NCI-H146 treated with DMSO at 0.1 percent for 48 hours (cell line): ENCODE data around the gene NPAT.
A peak's percentile ranks its signal among the peaks of the same experiment; 100 is the strongest.

Experiments
- DNase-seq: peaks from one replicate; lab custom pipeline; 2025; ENCODE audit not compliant: unreplicated experiment; lab: John Stamatoyannopoulos, UW

The NPAT gene

DNA sequence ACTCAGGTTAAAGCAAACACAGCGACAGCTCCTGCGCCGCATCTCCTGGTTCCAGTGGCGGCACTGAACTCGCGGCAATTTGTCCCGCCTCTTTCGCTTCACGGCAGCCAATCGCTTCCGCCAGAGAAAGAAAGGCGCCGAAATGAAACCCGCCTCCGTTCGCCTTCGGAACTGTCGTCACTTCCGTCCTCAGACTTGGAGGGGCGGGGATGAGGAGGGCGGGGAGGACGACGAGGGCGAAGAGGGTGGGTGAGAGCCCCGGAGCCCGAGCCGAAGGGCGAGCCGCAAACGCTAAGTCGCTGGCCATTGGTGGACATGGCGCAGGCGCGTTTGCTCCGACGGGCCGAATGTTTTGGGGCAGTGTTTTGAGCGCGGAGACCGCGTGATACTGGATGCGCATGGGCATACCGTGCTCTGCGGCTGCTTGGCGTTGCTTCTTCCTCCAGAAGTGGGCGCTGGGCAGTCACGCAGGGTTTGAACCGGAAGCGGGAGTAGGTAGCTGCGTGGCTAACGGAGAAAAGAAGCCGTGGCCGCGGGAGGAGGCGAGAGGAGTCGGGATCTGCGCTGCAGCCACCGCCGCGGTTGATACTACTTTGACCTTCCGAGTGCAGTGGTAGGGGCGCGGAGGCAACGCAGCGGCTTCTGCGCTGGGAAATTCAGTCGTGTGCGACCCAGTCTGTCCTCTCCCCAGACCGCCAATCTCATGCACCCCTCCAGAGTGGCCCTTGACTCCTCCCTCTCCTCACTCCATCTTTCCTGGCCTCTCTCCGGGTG is at the start of gene NPAT, which contains the start of gene ATM:
TSS of gene NPAT (minus strand) at position 65 of the 774 bp plus-strand sequence. CDS start 102 bp downstream, outside the sequence.
TSS of gene ATM (plus strand) at position 494 of the 774 bp plus-strand sequence. CDS start 4,558 bp downstream, outside the sequence.
- peak; percentile 97 for DNase-seq

DNA sequence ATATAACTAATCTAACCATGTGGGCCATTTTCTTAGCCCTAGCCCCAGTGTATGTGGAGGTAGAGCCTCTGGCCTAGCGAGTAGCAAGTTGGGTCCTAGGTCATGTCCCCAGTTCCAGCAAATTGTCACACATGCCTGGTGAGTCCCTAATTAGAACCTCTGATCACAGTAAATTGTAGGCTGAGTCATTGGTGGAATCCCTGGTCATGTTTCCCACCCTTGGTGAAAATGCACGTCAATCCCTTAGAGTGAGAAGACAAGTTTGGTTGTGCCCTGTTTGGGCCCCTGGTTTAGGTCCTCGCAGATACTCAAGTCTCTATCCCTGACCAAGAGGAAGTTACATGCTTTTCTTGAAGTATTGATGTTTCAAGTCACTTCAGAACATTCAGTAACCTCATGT is 47.1 kb upstream of the NPAT start:
- no peak for DNase-seq

DNA sequence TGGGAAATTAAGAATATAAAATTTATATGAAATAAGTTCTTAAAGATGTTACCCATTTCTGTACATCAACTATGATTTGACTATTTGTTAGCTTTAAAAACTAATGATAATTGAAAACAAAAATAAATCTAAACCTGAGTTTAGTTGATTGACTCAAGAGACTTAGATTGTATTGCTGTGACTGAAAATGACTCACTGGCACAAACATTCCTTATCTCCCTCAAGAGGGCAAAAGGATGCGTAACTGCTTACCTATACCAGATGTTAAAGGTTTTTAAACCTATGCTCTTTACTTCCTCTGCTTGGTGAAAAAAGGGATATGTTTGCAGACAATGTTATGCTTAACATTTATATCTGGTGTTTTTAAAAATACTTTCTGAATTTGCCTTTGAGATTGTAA is 30.7 kb upstream of the NPAT start:
- DNase-seq = no peak

DNA sequence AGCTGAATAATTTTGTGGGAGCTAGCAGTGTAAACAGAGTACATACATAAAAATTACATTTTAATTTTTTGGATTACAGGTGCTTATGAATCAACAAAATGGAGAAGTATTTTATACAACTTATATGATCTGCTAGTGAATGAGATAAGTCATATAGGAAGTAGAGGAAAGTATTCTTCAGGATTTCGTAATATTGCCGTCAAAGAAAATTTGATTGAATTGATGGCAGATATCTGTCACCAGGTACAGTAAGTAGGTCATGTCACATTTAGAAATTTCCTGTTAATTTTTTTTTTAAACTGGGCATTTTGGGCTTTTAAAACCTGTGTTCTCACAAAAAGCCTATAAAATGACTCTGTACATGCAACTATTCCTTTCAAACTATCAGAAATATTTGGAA is 24.4 kb upstream of the NPAT start:
- no peak for DNase-seq

DNA sequence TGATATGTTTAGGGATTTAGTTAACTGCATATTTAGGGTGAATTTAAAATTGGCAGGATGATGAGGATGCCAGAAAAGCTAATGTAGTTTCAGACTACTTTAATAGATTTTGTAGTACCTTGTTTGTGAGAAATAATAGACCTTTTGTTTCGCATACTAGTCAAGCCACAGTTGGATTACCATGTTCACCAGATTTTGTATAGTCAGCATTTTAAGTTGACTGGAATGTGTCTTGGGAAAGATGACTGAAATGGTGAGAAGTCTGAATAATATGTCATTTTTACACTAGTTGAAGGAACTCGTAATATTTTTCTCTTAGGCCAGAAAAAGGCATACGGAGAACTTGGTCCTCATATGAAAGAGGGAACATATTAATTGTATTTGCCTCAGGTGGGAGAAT is 23.9 kb upstream of the NPAT start:
- DNase-seq = no peak

DNA sequence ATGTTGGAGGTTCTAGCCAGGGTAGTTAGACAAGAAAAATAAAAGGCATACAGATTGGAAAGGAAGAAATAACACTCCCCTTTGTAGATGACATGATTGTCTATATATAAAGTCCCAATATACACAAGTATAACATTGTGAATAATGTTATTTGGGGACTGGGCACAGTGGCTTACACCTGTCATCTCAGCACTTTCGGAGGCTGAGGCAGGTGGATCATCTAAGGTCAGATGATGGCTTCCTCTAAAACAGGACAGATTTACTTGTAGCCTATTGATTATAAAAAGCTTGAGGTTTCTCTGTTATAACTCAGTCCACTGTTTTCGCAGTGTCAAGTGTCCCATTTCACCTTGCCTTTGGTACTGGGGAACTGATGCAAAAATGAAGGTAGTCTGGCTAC is 20.0 kb upstream of the NPAT start:
- DNase-seq = no peak

DNA sequence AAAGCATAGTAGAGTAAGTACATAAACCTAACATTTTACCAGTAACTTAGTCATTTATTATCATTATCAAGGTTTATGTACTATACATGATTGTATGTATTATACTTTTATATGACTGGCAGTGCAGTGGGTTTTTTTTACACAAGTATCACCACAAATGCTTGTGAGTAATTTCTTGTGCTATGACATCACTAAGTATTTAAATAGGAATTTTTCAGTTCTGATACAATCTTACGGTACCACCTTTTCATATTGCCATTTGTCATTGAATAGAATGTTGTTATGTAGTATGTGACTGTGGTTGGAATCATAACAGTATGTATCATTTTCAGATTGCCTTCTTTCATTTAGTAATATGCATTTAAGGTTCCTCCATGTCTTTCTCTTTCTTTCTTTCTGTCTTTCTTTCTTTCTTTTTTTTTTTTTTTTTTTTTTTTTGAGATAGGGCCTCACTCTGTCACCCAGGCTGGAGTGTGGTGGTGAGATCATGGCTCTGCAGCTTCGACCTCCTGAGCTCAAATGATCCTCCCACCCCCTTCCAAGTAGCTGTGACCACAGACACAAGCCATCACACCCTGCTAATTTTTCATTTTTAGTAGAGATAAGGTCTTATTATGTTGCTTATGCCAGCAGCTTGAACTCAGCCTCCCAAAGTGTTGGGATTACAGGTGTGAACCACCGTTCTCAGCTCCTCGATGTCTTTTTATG is 19.0 kb upstream of the NPAT start:
- DNase-seq = no peak

DNA sequence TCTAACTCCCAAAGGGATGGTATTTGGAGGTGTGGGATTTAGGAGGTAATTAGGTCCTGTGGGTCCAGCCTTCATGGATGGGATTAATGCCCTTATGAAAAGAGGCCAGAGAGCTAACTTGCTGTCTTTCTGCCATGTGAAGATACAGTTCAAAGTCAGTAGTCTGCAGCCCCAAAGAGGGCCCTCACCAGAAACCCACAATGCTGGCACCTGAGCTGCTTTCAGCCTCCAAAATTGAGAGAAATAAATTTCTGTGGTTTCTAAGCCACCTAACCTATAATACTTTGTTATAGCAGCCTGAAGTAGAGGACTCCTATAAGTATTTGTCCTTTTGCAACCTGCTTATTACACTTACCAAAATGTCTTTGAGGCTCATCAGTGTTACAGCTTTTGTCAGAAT is 16.6 kb upstream of the NPAT start:
- no peak for DNase-seq

DNA sequence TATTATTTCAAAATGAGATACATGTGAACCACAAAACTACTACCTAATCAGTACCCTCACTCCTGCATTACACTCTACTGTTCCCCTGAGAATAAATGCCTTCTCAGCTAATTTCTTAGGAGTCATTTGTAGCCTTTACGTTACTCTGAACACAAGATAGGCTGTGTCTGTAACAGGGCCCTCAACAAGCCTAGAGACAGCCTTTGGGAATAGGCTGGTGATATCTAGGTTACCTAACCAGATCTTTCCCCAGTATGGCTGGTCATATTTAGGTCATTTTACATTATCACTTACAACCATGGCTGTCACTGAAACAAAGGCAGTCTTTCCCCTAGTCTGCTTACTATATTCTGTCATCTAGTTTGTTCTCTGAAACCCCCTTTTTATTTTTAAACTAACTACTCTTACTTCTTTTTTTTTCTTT is 14.6 kb upstream of the NPAT start:
- DNase-seq = no peak

DNA sequence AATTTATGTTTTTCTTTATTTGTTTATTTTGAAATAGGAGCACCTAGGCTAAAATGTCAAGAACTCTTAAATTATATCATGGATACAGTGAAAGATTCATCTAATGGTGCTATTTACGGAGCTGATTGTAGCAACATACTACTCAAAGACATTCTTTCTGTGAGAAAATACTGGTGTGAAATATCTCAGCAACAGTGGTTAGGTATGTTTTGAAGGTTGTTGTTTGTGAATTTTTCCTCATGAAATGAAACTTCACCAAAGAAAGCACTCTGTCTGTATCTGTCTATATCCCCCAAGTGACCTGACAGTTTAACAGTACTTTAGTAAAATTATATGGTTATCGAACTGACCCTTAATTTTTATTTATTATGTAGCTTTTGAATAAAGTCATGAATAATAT is 13.2 kb upstream of the NPAT start:
- no peak for DNase-seq

DNA sequence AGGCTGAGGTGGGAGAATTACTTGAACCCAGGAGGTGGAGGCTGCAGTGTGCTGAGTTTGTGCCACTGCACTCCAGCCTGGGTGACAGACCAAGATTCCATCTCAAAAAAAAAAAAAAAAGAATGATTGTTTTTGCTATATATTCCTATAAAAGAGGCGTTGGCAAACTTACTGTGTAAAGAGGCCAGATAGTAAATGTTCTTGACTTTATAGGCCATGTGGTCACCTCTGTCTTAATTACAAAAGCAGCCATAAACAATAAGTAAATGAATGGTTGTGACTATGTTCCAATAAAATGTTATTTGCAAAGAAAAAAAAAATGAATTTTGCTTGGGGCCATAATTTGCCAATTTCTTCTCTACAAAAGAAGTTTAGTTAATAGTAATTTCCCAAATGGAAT is 12.8 kb upstream of the NPAT start:
- DNase-seq = no peak

DNA sequence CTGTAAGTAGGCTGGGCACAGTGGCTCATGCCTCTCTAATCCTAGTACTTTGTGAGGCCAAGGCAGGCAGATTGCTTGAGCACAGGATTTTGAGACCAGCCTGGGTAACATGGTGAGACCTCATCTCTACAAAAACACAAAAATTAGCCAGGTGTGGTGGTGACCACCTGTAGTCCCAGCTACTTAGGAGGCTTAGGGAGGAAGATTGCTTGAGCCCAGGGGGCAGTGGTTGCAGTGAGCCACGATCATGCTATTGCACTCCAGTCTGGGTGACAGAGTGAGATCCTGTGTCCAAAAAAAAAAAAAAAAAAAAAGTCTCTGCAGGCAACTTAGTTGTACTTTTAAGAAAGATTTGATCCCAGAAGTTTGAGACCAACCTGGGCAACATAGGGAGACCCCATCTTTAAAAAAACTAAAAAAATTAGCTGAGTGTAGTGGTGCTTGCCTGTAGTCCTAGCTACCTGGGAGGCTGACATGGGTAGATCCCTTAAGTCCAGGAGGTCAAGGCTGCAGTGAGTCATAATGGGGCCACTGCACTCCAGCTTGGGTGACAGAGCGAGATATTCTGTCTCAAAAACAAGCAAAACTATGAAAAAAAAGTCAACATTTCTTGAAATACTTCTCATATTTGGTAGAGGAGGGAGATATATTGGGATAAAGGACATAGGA is 11.0 kb upstream of the NPAT start:
- no peak for DNase-seq

DNA sequence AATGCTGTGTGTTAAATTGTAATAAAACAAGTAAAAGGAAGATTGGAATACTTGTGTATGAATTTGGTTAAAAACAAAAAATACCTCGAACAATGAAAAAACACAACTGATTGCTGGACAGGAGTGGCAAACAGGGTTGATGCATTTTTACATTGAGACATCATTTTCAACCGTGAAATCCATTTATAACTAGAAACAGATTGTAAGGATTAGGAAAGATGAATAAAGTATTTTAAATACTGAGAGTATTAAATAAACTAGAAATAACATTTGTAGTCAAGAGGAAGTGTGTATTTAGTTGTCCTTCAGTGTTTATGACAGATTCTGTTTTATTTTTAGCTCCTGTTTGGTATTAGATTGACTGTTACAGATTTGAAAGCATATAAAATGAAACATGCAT is 5.8 kb upstream of the NPAT start:
- DNase-seq = no peak

DNA sequence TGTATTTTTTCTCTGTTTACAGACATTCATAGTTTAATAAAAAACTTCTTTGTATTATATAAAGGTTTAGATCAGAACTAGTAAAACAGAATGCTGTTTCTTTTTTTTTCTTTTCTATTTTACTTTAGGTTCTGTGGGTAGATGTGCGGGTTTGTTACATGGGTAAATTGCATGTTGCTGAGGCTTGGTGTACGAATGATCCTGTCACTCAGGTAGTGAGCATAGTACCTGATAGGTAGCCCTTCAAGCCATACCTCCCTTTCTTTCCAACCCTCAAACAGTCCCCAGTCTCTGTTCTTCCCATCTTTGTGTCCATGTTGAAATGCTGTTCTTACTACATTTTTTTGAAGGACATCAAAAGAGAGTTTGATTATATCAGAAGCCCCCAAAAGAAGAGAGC is 3.6 kb upstream of the NPAT start:
- no peak for DNase-seq

DNA sequence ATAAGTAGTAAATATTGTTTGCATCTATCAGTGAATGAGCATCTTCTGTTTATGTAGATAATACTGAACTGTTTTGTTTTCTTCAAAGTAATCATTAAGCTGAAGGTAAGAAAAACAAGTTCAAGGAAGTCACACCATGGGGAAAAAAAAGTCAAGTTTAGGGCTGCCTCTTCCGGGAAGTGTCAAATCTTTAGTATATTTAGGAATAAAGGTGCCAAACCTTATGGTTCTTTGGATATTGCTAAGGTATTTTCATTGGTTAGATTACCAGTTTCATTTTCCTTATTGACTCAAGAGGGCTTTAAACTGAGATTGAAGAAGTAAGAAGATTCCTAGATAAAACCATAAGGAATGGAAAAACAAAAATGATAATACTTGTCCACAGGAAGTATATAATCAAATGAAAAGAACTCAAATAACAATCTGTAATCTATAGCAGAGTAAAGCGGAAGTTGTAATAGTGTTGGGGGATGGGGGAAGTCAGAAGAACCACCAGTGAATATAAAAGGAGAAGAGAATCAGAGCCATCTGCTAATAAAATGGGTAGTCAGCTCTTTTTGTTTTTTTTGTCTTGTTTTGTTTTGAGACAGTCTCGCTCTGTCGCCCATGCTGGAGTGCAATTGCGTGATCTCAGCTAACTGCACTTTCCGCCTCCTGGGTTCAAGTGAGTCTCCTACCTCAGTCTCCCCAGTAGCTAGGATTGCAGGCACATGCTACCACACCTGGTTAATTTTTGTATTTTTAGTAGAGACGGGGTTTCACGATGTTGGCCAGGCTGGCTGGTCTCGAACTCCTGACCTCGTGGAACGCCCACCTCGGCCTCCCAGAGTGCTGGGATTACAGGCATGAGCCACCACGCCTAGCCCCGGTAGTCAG is 2.7 kb upstream of the NPAT start:
- DNase-seq = no peak

DNA sequence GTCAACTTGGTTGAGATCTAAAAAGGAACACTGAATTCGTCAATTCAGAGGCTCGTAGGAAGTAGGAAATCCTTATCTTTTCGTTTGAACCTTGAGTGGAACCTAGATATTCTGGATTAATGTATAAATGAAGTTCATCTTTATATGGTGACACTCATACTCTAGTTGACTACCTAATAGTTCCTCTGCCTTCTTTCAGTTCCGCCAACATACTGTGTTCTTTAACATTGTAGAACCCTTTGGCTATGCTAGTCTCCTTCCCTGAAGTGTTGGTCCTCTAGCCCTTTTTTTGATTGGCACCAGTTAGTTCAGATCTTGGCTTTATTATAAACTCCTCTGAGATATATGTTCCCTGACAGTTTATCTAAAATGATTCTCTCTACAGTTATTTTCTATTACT is 1.9 kb upstream of the NPAT start:
- no peak for DNase-seq

DNA sequence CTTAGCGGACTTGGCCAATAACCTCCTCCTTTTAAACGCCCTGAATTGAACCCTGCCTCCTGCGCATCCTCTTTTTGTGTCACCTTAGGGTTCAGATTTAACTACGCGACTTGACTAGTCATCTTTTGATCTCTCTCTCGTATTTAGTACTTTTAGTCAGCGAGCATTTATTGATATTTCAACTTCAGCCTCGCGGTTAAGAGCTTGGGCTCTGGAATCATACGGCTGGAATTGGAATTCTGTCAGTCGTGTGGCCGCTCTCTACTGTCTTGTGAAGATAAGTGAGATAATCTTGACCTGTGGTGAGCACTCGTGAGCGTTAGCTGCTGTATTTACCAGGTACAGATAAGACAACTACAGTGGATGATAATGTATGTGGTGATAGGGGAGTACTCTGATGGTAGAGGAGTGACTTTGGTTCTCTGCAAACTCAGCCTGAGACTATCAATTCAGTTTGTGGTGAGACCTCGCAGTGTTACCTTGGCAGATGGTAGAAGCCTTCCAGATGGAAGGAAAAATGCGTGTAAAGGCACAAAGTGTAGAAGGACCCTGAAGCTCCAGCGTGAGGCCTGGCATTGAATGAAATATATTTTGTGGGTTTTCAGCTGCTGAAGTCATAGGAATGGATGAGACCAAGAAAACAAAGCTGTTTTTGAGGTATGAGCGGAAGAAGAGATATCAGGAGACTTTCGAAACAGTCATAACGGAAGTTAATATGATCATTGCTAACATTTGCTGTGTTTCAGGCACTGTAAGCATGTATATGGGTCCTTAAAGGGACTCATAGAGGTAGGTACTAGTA is 1.1 kb upstream of the NPAT start:
- DNase-seq = peak; percentile 47

DNA sequence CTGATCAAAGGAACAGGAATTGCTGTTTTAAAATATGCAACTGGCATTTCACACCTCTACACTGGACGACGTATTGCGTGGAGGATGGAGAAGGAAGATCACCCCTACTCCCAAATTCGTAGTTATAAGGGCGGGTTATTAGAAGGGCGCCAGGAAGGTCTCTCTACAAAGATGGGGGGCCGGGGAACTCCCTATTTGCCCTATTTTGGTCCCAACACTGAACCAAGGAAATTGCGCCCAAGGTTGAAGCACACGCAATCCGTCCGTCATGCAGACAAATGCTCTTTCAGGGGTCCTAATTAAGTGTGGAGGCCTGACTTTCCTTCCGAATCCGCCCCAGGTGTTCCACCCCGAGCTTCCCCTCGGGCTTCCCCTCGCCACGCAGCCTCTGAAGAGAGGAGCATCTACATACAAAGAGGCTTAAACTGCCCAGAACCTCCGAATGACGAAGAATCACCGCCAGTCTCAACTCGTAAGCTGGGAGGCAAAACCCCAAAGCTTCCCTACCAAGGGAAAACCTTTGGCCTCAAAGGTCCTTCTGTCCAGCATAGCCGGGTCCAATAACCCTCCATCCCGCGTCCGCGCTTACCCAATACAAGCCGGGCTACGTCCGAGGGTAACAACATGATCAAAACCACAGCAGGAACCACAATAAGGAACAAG is 396 bp downstream of the NPAT start:
- DNase-seq = no peak

DNA sequence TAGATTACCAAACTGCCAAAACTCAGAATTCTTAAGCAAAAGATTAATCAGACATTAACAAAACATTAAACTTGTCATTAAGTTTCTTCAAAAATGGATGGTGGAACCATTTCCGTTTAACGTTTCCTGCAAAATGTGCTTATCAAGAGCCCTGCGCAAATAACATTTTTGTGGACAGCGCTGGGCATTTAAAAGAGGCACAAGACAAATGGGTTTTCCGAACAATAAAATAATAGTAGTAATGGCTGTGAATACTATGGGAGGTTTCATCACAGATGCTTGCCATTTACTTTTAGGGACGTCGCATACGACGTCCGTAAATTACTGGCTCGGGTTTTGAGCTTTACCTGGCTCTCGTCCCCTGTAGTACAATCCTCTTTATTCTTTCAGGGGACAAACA is 1.1 kb downstream of the NPAT start:
- DNase-seq = no peak
